Choroid plexus epithelial cell (primary cell): ENCODE measurements around the gene CTNNB1.

Experiments
- DNase-seq: peaks from one replicate; pipeline ENCODE4 v3.0.0-alpha.2; 2010; ENCODE audit warnings: low read depth
- H3K4me3 ChIP-seq: 2 replicates; pipeline ENCODE4 v1.5.1; 2011; ENCODE audit warnings: low read depth, mild to moderate bottlenecking, control low read depth, low read length, moderate library complexity
- TF ChIP-seq, protein P1 (sequence below): conservative IDR thresholded peaks from 2 replicates; pipeline ENCODE4 v1.5.1; 2011; ENCODE audit warnings: low read depth, mild to moderate bottlenecking, control low read depth, inconsistent platforms, low read length, moderate library complexity

CTNNB1 gene

GRCh38 chr3:41190509-41191284 is 8.6 kb upstream of the CTNNB1 start:
- no peak for DNase-seq
- TF ChIP-seq, protein P1, sequence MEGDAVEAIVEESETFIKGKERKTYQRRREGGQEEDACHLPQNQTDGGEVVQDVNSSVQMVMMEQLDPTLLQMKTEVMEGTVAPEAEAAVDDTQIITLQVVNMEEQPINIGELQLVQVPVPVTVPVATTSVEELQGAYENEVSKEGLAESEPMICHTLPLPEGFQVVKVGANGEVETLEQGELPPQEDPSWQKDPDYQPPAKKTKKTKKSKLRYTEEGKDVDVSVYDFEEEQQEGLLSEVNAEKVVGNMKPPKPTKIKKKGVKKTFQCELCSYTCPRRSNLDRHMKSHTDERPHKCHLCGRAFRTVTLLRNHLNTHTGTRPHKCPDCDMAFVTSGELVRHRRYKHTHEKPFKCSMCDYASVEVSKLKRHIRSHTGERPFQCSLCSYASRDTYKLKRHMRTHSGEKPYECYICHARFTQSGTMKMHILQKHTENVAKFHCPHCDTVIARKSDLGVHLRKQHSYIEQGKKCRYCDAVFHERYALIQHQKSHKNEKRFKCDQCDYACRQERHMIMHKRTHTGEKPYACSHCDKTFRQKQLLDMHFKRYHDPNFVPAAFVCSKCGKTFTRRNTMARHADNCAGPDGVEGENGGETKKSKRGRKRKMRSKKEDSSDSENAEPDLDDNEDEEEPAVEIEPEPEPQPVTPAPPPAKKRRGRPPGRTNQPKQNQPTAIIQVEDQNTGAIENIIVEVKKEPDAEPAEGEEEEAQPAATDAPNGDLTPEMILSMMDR: no peak
- no peak overlapping the region for H3K4me3 ChIP-seq

DNA sequence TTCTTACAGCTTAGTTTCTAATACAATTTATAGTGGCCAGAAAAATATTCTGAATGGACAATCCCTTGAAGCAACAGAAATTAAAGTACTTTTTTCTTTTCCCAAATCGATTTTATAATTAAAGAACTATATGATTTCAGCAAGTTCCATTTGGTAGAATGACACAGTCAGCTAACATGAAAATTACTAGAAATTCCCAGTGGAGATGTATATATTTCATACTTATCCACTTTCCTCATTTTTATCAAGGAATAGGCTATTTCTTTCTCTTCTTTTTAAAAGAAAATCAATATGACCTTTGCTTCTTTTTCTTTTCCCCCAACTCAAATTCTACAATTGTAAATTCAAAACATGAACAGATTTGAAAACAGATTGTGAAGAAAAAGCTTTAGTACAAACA is 6.4 kb upstream of the CTNNB1 start:
- DNase-seq: no peak
- no peak overlapping the region for H3K4me3 ChIP-seq
- TF ChIP-seq, protein P1: no peak

DNA sequence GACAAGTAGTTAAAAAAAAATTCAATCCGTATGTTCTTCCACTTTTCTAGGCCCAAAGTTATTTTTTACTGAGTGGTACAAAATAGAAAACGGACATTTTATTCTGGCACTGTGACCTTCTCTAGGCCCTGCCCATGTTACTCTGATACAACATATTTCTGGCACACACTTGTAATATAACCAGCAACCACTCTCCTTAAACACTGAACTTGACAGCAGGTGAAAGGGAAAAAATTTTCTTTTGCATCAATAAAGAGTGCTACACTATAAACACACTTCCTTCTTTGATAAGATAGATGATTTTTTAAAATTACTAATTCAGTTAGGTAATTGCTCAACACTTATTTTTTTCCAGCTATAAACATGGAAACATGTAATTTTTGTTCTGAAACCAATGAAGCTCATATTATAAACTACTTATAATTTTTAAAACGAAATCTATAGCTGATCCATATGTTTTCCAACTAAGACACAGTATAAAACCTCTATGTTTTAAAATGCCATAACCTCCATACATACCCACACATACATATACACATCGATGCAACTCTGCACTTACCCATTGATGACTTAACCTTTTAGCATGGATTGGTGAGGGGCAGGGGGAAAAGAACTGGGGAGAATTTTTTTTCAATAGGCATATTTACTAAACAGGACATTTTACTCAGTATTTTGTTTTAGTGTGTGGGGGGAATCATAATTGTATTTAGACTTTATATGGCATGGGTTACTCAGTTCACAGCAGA is 5.3 kb upstream of the CTNNB1 start:
- H3K4me3 ChIP-seq: no peak overlapping the region
- DNase-seq: no peak
- TF ChIP-seq, protein P1: no peak

- no peak for DNase-seq
- no peak overlapping the region for H3K4me3 ChIP-seq
- TF ChIP-seq, protein P1: no peak
Measured at GRCh38 chr3:41194701-41195100, 4.6 kb upstream of the CTNNB1 start.

- DNase-seq: no peak
- H3K4me3 ChIP-seq: no peak overlapping the region
- TF ChIP-seq, protein P1: no peak
Measured at GRCh38 chr3:41195946-41196345, 3.4 kb upstream of the CTNNB1 start.

GRCh38 chr3:41196499-41197410 is 2.5 kb upstream of the CTNNB1 start:
- H3K4me3 ChIP-seq: no peak overlapping the region
- no peak for DNase-seq

More at GRCh38 chr3:41196499-41197410, 2.5 kb upstream of the CTNNB1 start:
- TF ChIP-seq, protein P1: no peak
